GM12864 (cell line): ENCODE measurements around the gene COL8A1.

Source experiments
- DNase-seq: peaks from one replicate; pipeline ENCODE4 v3.0.0-alpha.2; 2011; ENCODE audit warnings: low read depth
- H3K4me3 ChIP-seq: 2 replicates; pipeline ENCODE4 v1.5.1; 2011; ENCODE audit warnings: mild to moderate bottlenecking, low read depth, low read length, control low read depth
- TF ChIP-seq, protein P1 (sequence below): IDR thresholded peaks from 2 replicates; pipeline ENCODE4 v1.5.1; 2011; ENCODE audit warnings: low read depth, mild to moderate bottlenecking, moderate library complexity, low read length, control low read depth, inconsistent platforms; ENCODE audit errors: missing control alignments

Gene COL8A1

DNA sequence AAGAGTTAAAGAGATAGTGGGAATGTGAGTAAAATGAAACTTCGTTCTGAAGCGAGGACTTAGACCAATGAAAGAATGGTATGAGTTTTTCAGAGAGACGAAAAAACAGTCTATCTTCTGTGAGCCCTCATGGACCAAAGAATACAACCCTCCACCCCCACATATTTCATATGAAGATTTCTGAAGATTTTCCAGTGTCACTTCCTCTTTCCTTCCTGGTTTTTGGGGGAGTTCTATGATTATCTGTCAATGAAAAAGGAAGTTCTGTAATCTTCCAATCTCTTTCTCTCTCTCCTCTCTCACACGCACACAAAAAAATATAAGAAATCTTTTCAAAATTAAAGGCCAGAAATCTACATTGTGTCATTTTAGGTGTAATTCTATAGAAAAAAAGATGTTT, 206.9 kb downstream of the COL8A1 start:
- H3K4me3 ChIP-seq = no peak overlapping the region
- TF ChIP-seq, protein P1, sequence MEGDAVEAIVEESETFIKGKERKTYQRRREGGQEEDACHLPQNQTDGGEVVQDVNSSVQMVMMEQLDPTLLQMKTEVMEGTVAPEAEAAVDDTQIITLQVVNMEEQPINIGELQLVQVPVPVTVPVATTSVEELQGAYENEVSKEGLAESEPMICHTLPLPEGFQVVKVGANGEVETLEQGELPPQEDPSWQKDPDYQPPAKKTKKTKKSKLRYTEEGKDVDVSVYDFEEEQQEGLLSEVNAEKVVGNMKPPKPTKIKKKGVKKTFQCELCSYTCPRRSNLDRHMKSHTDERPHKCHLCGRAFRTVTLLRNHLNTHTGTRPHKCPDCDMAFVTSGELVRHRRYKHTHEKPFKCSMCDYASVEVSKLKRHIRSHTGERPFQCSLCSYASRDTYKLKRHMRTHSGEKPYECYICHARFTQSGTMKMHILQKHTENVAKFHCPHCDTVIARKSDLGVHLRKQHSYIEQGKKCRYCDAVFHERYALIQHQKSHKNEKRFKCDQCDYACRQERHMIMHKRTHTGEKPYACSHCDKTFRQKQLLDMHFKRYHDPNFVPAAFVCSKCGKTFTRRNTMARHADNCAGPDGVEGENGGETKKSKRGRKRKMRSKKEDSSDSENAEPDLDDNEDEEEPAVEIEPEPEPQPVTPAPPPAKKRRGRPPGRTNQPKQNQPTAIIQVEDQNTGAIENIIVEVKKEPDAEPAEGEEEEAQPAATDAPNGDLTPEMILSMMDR = no peak
- no peak for DNase-seq

DNA sequence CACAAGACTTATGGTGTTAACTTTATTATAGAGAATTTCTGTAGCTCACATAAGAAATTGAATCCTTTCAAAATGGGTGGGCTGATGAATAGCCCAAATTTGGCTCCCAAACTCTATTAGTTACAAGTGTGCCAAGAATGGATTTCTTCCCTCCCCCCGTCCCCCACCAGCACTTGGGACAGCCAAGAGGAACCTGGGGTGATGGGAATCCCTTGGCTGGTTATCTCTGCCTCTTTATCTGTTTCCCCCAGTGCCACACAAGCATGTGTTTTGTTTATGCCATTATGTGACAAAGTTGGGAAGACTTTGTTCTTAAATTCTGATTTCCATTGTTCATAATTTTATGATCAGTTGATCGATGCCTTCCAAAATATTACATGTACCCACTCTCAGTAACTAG, 207.6 kb downstream of the COL8A1 start:
- TF ChIP-seq, protein P1 = no peak
- no peak overlapping the region for H3K4me3 ChIP-seq
- no peak for DNase-seq

DNA sequence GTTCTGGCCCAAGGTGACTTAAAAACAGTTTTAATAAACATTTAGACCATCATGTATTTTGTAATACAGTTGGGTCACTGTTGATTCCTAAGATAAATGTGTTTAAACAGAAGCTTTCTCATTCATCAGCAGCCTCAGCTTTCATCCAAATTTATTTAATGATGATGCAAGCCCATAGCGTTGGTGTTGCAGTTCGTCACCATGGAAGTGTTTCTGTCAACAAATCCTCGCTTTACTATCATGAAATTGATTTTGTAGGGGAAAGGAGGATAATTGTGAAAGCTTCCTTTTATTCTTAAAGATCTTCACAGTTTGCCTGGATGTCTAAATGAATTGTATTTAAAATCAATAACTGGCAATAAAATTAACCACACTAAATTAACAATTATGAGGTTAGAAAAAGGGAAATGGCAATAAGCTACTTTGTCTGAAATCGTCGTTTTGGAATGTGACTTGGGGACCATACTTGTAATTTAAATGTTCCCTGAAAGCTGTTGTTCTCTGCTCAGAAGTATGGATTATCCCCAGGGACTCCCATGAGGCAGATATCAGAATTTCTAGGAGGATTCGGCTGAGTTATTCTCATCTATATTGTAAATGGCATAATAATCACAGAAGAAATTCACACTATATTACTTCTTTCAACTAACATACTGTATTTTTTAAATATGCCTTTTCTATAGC, 208.2 kb downstream of the COL8A1 start:
- DNase-seq = no peak
- TF ChIP-seq, protein P1 = no peak
- H3K4me3 ChIP-seq = no peak overlapping the region

DNA sequence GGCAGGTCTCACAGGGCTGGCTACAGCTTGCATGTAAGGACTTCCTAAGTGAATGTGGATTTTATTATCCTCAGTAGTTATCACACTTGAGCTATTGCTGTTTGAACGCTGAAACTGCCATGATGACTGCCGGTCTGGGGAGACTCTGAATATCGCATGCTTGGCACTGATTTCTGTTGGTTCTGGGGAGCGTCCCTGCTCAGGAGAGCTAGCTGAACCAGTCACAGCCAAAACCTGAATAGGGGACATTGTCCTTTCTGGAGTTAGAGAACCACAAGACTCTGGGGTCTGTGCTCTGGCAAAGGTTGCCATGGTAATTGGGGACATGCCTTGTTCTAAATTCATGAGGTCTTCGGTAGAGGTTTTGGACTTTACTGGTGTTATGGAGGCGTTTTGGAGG, 210.0 kb downstream of the COL8A1 start:
- TF ChIP-seq, protein P1 = no peak
- no peak overlapping the region for H3K4me3 ChIP-seq
- DNase-seq = no peak
